GM18498 (cell line): ENCODE data around the gene MCCD1.

Experiments used
- ATAC-seq: cut with Tn5 transposase; IDR thresholded peaks from one replicate; pipeline ENCODE4 v1.9.1; 2021; ENCODE audit warnings: mild to moderate bottlenecking, moderate library complexity; ENCODE audit not compliant: unreplicated experiment

The MCCD1 gene

GRCh38 chr6:31568537-31568961 is 39.8 kb downstream of the MCCD1 start:
- peak; percentile 63 for ATAC-seq

- ATAC-seq, result no peak
These were observed 41.2 kb downstream of the MCCD1 start for GRCh38 chr6:31569861-31570536.

GRCh38 chr6:31572041-31572911 is 43.5 kb downstream of the MCCD1 start, which contains the start of gene LTA:
TSS of gene LTA (plus strand) at chr6:31572289. CDS start at chr6:31572743, 454 bp downstream.
- peak; percentile 45 for ATAC-seq

GRCh38 chr6:31573239-31574105 is 44.7 kb downstream of the MCCD1 start:
- ATAC-seq, result no peak

GRCh38 chr6:31574106-31575061 is 45.6 kb downstream of the MCCD1 start:
- no peak for ATAC-seq

- no peak for ATAC-seq
These were observed 46.7 kb downstream of the MCCD1 start, which contains the start of gene TNF for GRCh38 chr6:31575335-31575901. TSS of gene TNF (plus strand) at chr6:31575565. CDS start at chr6:31575742, 177 bp downstream.

GRCh38 chr6:31575952-31576685 is 47.4 kb downstream of the MCCD1 start:
- ATAC-seq, result no peak

GRCh38 chr6:31576897-31577578 is 48.3 kb downstream of the MCCD1 start:
- ATAC-seq, result no peak

GRCh38 chr6:31577579-31577966 is 48.8 kb downstream of the MCCD1 start:
- no peak for ATAC-seq

- ATAC-seq, result no peak
These were observed 49.7 kb downstream of the MCCD1 start for GRCh38 chr6:31578184-31579118.

GRCh38 chr6:31579119-31579505 is 50.4 kb downstream of the MCCD1 start:
- no peak for ATAC-seq
